ENCODE data around the gene MX2. TPM values are rescaled to one million over a fixed set of nuclear protein-coding genes. Genes with fewer than 3 reads are reported as not detected.

MX2 gene
- total RNA-seq, 2 experiments from 2014 or later: 3.5 to 10.4 TPM

DNA sequence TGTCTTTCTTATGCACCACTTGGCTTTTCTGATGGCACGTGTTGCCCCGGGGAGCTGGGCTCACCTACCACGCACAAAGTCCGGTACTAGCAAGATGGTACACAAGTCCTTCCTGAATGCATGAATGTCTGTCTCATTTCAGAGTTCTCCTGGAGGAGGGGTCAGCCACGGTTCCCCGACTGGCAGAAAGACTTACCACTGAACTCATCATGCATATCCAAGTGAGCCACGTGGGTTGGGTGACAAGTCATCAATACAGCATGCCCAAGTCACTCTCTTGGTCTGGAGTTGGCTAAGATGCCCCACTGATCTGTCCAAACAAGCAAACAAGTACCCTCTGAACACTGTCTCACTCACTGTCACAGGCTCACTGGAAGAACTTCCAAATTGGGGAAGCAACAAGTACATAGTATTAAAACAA lies 35.7 kb downstream of the MX2 start:
- Histone ChIP-seq H3K4me2 (ENCODE audit: low read length) (no peak overlapping the region), H3K4me1 (ENCODE audit: insufficient read depth, low read length, poor library complexity, severe bottlenecking) (no peaks in the 10 kb centered on the region), H4K20me1 (ENCODE audit: insufficient read depth, low read length) (no peaks in the 10 kb centered on the region), H3K79me2 (ENCODE audit: insufficient read depth, low read depth, low read length) (no peaks in the 10 kb centered on the region), H3K4me3 (ENCODE audit: low read depth, low read length, poor library complexity, severe bottlenecking) (no peak overlapping the region), H3K36me3 (ENCODE audit: insufficient read depth, low read length) (no peaks in the 10 kb centered on the region), H3K27ac (ENCODE audit: low read depth, low read length, poor library complexity, severe bottlenecking) (no peak overlapping the region), H3K9me2 (ENCODE audit: insufficient read depth, low read length) (no peaks in the 10 kb centered on the region), H3K9me3 (ENCODE audit: low read length) (no peaks in the 10 kb centered on the region), H2AFZ (ENCODE audit: low read length) (no peak overlapping the region)
- ChIA-PET POLR2A (no interaction called here), CTCF (ENCODE audit: unreplicated experiment) (no interaction called here)
- DNase-seq (ENCODE audit: low spot score): no peak
- TF ChIP-seq EZH2phosphoT487 (IDR thresholded peaks at IDR 0.05; ENCODE audit: borderline replicate concordance, low read depth, low read length): no peak
- TF ChIP-seq, protein P1, sequence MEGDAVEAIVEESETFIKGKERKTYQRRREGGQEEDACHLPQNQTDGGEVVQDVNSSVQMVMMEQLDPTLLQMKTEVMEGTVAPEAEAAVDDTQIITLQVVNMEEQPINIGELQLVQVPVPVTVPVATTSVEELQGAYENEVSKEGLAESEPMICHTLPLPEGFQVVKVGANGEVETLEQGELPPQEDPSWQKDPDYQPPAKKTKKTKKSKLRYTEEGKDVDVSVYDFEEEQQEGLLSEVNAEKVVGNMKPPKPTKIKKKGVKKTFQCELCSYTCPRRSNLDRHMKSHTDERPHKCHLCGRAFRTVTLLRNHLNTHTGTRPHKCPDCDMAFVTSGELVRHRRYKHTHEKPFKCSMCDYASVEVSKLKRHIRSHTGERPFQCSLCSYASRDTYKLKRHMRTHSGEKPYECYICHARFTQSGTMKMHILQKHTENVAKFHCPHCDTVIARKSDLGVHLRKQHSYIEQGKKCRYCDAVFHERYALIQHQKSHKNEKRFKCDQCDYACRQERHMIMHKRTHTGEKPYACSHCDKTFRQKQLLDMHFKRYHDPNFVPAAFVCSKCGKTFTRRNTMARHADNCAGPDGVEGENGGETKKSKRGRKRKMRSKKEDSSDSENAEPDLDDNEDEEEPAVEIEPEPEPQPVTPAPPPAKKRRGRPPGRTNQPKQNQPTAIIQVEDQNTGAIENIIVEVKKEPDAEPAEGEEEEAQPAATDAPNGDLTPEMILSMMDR (conservative IDR thresholded peaks at IDR 0.05; ENCODE audit: low read length): no peak
- no TSS peak for BruUV-seq (replicated peaks)
- intact Hi-C loops (cut with micrococcal nuclease; ENCODE audit: unreplicated experiment): no loop called here

DNA sequence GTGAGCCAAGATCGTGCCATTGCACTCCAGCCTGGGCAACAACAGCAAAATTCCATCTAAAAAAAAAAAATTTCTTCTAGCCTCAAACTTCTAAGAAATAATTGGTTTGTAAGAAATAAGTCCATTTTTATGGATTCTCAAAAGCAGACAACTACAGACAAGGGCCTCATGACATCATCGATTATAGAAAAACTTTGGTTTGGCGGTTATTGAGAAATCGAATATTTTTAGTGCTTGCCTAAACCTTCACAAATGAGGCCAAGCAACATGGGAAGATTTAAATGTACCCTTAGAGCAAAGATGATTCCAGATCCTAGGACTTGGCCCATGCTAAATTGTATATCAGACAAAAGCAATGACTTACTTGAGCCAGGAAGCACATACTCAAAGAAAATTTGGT lies 36.4 kb downstream of the MX2 start:
- no TSS peak for BruUV-seq (replicated peaks)
- Histone ChIP-seq H3K79me2 (ENCODE audit: insufficient read depth, low read depth, low read length) (no peaks in the 10 kb centered on the region), H4K20me1 (ENCODE audit: insufficient read depth, low read length) (no peaks in the 10 kb centered on the region), H3K4me2 (ENCODE audit: low read length) (no peak overlapping the region), H3K27ac (ENCODE audit: low read depth, low read length, poor library complexity, severe bottlenecking) (no peak overlapping the region), H3K9me2 (ENCODE audit: insufficient read depth, low read length) (no peaks in the 10 kb centered on the region), H3K36me3 (ENCODE audit: insufficient read depth, low read length) (no peaks in the 10 kb centered on the region), H2AFZ (ENCODE audit: low read length) (no peak overlapping the region), H3K4me1 (ENCODE audit: insufficient read depth, low read length, poor library complexity, severe bottlenecking) (no peaks in the 10 kb centered on the region), H3K9me3 (ENCODE audit: low read length) (no peaks in the 10 kb centered on the region), H3K4me3 (ENCODE audit: low read depth, low read length, poor library complexity, severe bottlenecking) (no peak overlapping the region)
- intact Hi-C loops (cut with micrococcal nuclease; ENCODE audit: unreplicated experiment): no loop called here
- TF ChIP-seq EZH2phosphoT487 (IDR thresholded peaks at IDR 0.05; ENCODE audit: borderline replicate concordance, low read depth, low read length): no peak
- TF ChIP-seq, protein P1 (conservative IDR thresholded peaks at IDR 0.05; ENCODE audit: low read length): no peak
- ChIA-PET CTCF (ENCODE audit: unreplicated experiment) (no interaction called here), POLR2A (no interaction called here)
- DNase-seq (ENCODE audit: low spot score): no peak

DNA sequence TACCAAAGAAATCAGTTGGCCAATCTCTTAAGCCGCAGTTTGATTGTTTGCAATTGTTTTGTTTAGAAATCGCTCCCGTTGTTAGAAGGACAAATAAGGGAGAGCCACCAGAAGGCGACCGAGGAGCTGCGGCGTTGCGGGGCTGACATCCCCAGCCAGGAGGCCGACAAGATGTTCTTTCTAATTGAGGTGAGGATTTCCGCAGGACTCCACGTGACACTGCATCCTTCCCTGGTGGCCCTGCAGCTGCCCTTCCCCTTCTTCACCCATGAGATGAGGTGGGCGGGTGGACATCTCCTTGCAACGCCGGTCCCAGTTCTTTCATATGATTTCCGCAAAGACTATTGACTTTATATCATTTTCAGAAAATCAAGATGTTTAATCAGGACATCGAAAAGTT lies 37.0 kb downstream of the MX2 start:
- Histone ChIP-seq H4K20me1 (ENCODE audit: insufficient read depth, low read length) (no peaks in the 10 kb centered on the region), H3K9me3 (ENCODE audit: low read length) (no peaks in the 10 kb centered on the region), H3K27ac (ENCODE audit: low read depth, low read length, poor library complexity, severe bottlenecking) (no peak overlapping the region), H3K4me2 (ENCODE audit: low read length) (no peak overlapping the region), H3K79me2 (ENCODE audit: insufficient read depth, low read depth, low read length) (no peaks in the 10 kb centered on the region), H3K9me2 (ENCODE audit: insufficient read depth, low read length) (no peaks in the 10 kb centered on the region), H3K4me1 (ENCODE audit: insufficient read depth, low read length, poor library complexity, severe bottlenecking) (no peaks in the 10 kb centered on the region), H3K4me3 (ENCODE audit: low read depth, low read length, poor library complexity, severe bottlenecking) (no peak overlapping the region), H3K36me3 (ENCODE audit: insufficient read depth, low read length) (no peaks in the 10 kb centered on the region), H2AFZ (ENCODE audit: low read length) (no peak overlapping the region)
- TF ChIP-seq, protein P1 (conservative IDR thresholded peaks at IDR 0.05; ENCODE audit: low read length): no peak
- no peak for TF ChIP-seq EZH2phosphoT487 (IDR thresholded peaks at IDR 0.05; ENCODE audit: borderline replicate concordance, low read depth, low read length)
- no TSS peak for BruUV-seq (replicated peaks)
- intact Hi-C loops (cut with micrococcal nuclease; ENCODE audit: unreplicated experiment): no loop called here
- ChIA-PET POLR2A (no interaction called here), CTCF (ENCODE audit: unreplicated experiment) (no interaction called here)
- no peak for DNase-seq (ENCODE audit: low spot score)
